Left lung (tissue), 10 donors: ENCODE results near the gene HCST. TPM values are rescaled to one million over a fixed set of nuclear protein-coding genes. Genes with fewer than 3 reads are reported as not detected.

Experiments used
- ATAC-seq: fragments of 200-7000 bp; cut with Tn5 transposase; one replicate; pipeline ENCODE4 v1.9.1; 2020; ENCODE audit warnings: moderate library complexity
- DNase-seq, 4 donors: peaks; one replicate each; pipeline ENCODE4 v3.0.0-alpha.2; 2013 to 2020
- H3K27ac ChIP-seq, 2 donors: fragments of 200-600 bp; sonication (generic) in 1 of 2; one replicate each; pipeline versions ENCODE4 v1.5.0 to v1.8.0; 2020 to 2021
- H3K27me3 ChIP-seq, 2 donors: fragments of 200-600 bp; sonication (generic) in 1 of 2; one replicate each; pipeline versions ENCODE4 v1.5.0 to v1.8.0; 2020 to 2021
- H3K36me3 ChIP-seq, 2 donors: fragments of 200-600 bp; sonication (generic) in 1 of 2; one replicate each; pipeline versions ENCODE4 v1.5.0 to v1.8.0; 2020 to 2021
- H3K4me1 ChIP-seq, 2 donors: fragments of 200-600 bp; one replicate each; pipeline ENCODE4 v1.8.0; 2021
- H3K4me3 ChIP-seq, 2 donors: fragments of 200-600 bp; sonication (generic) in 1 of 2; one replicate each; pipeline versions ENCODE4 v1.5.0 to v1.8.0; 2020 to 2021; ENCODE audit warnings: mild to moderate bottlenecking in 1 of 2
- H3K9me3 ChIP-seq, 2 donors: fragments of 200-600 bp; sonication (generic) in 1 of 2; one replicate each; pipeline versions ENCODE4 v1.5.0 to v1.8.0; 2020 to 2021
- intact Hi-C, 2 donors: fragments of 100-400 bp; cut with DNase I; formaldehyde crosslinking; loops; one replicate each; pipeline versions ENCODE4 v1.11.2 to v1.14.2; 2022
- polyA plus RNA-seq, 6 donors: library from polyadenylated mRNA; unstranded; fragments of 120-200 nt; gene quantifications; one replicate each; pipeline ENCODE4 v1.2.1, GENCODE V29; 2013; ENCODE audit not compliant: insufficient read length in 6 of 6
- total RNA-seq, 2 donors: library from RNA; stranded (reverse); fragmentation: NEBNext Ultra II Directional; extraction: Animal tissue kit (Norgen Biotek cat#: 25700); gene quantifications; one replicate each; pipeline ENCODE4 v1.2.1, GENCODE V29; 2021
- TF ChIP-seq, protein P1 (sequence below), 2 donors: fragments of 200-600 bp; sonication (generic) in 1 of 2; IDR thresholded peaks; one replicate each; pipeline versions ENCODE4 v1.5.0 to v1.8.0; 2021; ENCODE audit warnings: antibody characterized with exemption in 2 of 2
- donor health status: DM: no; HTN: yes; CAD: no.
- donor health status: DM: no; HTN: no; CAD: no.

HCST gene
- total and polyA plus RNA-seq, 8 donors, result 3.6 to 26.0 (median 4.9) TPM

DNA sequence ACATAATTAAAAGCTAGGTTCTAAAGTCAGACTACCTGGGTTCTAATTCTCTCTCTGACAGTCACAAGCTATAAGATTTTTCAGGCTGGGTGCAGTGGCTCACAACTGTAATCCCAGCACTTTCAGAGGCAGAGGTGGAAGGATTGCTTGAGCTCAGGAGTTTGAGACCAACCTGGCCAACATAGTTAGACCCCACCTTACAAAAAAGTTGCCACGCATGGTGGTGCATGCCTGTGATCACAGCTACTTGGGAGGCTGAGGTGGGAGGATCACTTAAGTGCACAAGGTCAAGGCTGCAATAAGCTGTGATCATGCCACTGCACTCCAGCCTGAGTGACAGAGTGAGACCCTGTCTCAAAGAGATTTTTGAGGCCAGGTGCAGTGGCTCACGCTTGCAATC lies 8.0 kb upstream of the HCST start:
- Histone ChIP-seq H3K4me1 (peaks cover 8 to 30% of the 10 kb centered on the region in 2 donors), H3K4me3 (no peak overlapping the region), H3K27me3 (no peaks in the 10 kb centered on the region), H3K9me3 (no peaks in the 10 kb centered on the region), H3K27ac (no peak overlapping the region), H3K36me3 (peaks cover 0 to 87% of the 10 kb centered on the region in 2 donors)
- DNase-seq, result peak in 1 of 4 donors; percentile 3
- TF ChIP-seq, protein P1, sequence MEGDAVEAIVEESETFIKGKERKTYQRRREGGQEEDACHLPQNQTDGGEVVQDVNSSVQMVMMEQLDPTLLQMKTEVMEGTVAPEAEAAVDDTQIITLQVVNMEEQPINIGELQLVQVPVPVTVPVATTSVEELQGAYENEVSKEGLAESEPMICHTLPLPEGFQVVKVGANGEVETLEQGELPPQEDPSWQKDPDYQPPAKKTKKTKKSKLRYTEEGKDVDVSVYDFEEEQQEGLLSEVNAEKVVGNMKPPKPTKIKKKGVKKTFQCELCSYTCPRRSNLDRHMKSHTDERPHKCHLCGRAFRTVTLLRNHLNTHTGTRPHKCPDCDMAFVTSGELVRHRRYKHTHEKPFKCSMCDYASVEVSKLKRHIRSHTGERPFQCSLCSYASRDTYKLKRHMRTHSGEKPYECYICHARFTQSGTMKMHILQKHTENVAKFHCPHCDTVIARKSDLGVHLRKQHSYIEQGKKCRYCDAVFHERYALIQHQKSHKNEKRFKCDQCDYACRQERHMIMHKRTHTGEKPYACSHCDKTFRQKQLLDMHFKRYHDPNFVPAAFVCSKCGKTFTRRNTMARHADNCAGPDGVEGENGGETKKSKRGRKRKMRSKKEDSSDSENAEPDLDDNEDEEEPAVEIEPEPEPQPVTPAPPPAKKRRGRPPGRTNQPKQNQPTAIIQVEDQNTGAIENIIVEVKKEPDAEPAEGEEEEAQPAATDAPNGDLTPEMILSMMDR (IDR thresholded peaks at IDR 0.05), result no peak
- intact Hi-C loops, result no loop called here
- ATAC-seq, result no peak

DNA sequence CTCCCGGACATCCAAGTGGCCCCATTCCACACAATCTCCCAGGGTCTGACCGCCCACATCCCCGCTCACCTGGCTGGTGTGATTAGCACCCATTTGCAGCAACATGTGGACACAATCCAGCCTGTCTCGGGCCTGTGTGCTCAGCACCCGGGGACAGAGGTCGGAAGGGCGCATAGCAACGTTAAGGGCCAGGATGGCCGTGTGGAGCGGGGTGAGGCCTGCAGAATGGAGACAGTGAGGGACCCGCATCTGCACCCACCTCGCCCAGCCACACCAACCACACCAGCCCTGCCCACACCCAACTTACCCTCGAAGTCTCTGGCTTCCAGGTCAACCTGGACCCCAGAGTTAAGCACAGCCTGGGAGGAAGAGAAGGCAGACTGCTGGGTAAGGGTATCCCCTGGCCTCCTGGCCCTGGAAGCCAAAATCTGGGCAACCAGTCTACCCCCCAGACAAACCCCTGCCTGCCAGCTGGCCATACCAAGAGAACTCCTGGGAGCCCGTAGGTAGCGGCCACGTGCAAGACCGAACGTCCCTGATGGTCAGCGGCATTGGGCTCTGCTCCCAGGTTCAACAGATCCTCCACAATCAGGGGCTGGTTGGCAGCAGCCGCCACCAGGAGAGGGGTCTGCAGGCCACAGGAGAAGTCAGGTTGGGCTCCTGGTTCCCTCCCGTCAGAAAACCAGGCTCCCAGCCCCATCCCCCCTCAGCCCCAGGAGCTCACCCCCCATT lies 6.3 kb upstream of the HCST start:
- peaks cover 0 to 70% of the 10 kb centered on the region in 2 donors for H3K36me3 ChIP-seq
- no peaks in the 10 kb centered on the region for H3K27me3 ChIP-seq
- no peaks in the 10 kb centered on the region for H3K9me3 ChIP-seq
- H3K4me1 ChIP-seq, result peaks cover 11 to 34% of the 10 kb centered on the region in 2 donors
- no peak for ATAC-seq
- no peak overlapping the region for H3K4me3 ChIP-seq
- no peak overlapping the region for H3K27ac ChIP-seq
- intact Hi-C loops, result no loop called here
- TF ChIP-seq, protein P1 (IDR thresholded peaks at IDR 0.05), result no peak
- peak in 1 of 4 donors; percentile 68 for DNase-seq

GRCh38 chr19:35896643-35897040 lies 5.7 kb upstream of the HCST start:
- H3K9me3 ChIP-seq, result no peaks in the 10 kb centered on the region
- H3K4me3 ChIP-seq, result no peak overlapping the region
- no peak overlapping the region for H3K27ac ChIP-seq
- intact Hi-C loops, result no loop called here
- no peaks in the 10 kb centered on the region for H3K27me3 ChIP-seq
- H3K36me3 ChIP-seq, result peaks cover 0 to 64% of the 10 kb centered on the region in 2 donors
- TF ChIP-seq, protein P1 (IDR thresholded peaks at IDR 0.05), result no peak
- DNase-seq, result peak in 1 of 4 donors; percentile 66
- ATAC-seq, result no peak
- peaks cover 13 to 40% of the 10 kb centered on the region in 2 donors for H3K4me1 ChIP-seq

- H3K27ac ChIP-seq, result peak overlapping the region; percentile 91 to 96
Measured at GRCh38 chr19:35897706-35898451, 4.5 kb upstream of the HCST start.

More at GRCh38 chr19:35897706-35898451, 4.5 kb upstream of the HCST start:
- intact Hi-C loops, result no loop called here
- no peak for ATAC-seq
- peaks cover 13 to 52% of the 10 kb centered on the region in 2 donors for H3K4me1 ChIP-seq
- H3K9me3 ChIP-seq, result no peaks in the 10 kb centered on the region
- H3K36me3 ChIP-seq, result peaks cover 0 to 52% of the 10 kb centered on the region in 2 donors
- TF ChIP-seq, protein P1 (IDR thresholded peaks at IDR 0.05), result no peak
- DNase-seq, result peak in 1 of 4 donors; percentile 54
- H3K27me3 ChIP-seq, result no peaks in the 10 kb centered on the region
- peak overlapping the region; percentile 68 to 80 for H3K4me3 ChIP-seq
